ENCODE data around the gene FAM131A.

The FAM131A gene

GRCh38 chr3:184357248-184358123 is 20.1 kb downstream of the FAM131A start:
- Mint-ChIP-seq H3K27me3 (no peaks in the 10 kb centered on the region), H3K9me3 (no peaks in the 10 kb centered on the region), H3K4me3 (no peak overlapping the region), H3K4me1 (peaks cover 9% of the 10 kb centered on the region), H3K36me3 (no peaks in the 10 kb centered on the region), H3K27ac (no peak overlapping the region)

- no peaks in the 10 kb centered on the region for H3K27me3 Mint-ChIP-seq
- H3K4me1 Mint-ChIP-seq, result peaks cover 9% of the 10 kb centered on the region
- no peak overlapping the region for H3K27ac Mint-ChIP-seq
- no peaks in the 10 kb centered on the region for H3K9me3 Mint-ChIP-seq
- no peak overlapping the region for H3K4me3 Mint-ChIP-seq
- H3K36me3 Mint-ChIP-seq, result peaks cover under 1% of the 10 kb centered on the region
These were observed 20.8 kb downstream of the FAM131A start for GRCh38 chr3:184358124-184358767.

GRCh38 chr3:184358921-184359350 is 21.5 kb downstream of the FAM131A start:
- H3K4me3 Mint-ChIP-seq, result no peak overlapping the region
- H3K36me3 Mint-ChIP-seq, result peaks cover 2% of the 10 kb centered on the region
- no peak overlapping the region for H3K27ac Mint-ChIP-seq
- peaks cover 9% of the 10 kb centered on the region for H3K4me1 Mint-ChIP-seq
- no peaks in the 10 kb centered on the region for H3K27me3 Mint-ChIP-seq
- H3K9me3 Mint-ChIP-seq, result no peaks in the 10 kb centered on the region

- H3K27ac Mint-ChIP-seq, result no peak overlapping the region
- H3K4me1 Mint-ChIP-seq, result peaks cover 14% of the 10 kb centered on the region
- peaks cover 2% of the 10 kb centered on the region for H3K36me3 Mint-ChIP-seq
- H3K9me3 Mint-ChIP-seq, result no peaks in the 10 kb centered on the region
- H3K4me3 Mint-ChIP-seq, result peak overlapping the region; percentile 69
- no peaks in the 10 kb centered on the region for H3K27me3 Mint-ChIP-seq
These were observed 22.2 kb downstream of the FAM131A start for GRCh38 chr3:184359610-184360009.

GRCh38 chr3:184360070-184360928 is 22.9 kb downstream of the FAM131A start:
- Mint-ChIP-seq H3K4me1 (peaks cover 21% of the 10 kb centered on the region), H3K27me3 (no peaks in the 10 kb centered on the region), H3K36me3 (peaks cover 5% of the 10 kb centered on the region), H3K4me3 (peak overlapping the region; percentile 89), H3K27ac (no peak overlapping the region), H3K9me3 (no peaks in the 10 kb centered on the region)

GRCh38 chr3:184360929-184361531 is 23.6 kb downstream of the FAM131A start:
- Mint-ChIP-seq H3K27me3 (no peaks in the 10 kb centered on the region), H3K9me3 (no peaks in the 10 kb centered on the region), H3K4me3 (peak overlapping the region; percentile 89), H3K27ac (peak overlapping the region; percentile 55), H3K36me3 (peaks cover 7% of the 10 kb centered on the region), H3K4me1 (peaks cover 23% of the 10 kb centered on the region)

- H3K27me3 Mint-ChIP-seq, result no peaks in the 10 kb centered on the region
- peak within 1 kb of the TSS; percentile 75 for H3K27ac Mint-ChIP-seq
- no peaks in the 10 kb centered on the region for H3K9me3 Mint-ChIP-seq
- peaks cover 26% of the 10 kb centered on the region for H3K4me1 Mint-ChIP-seq
- peaks cover 7% of the 10 kb centered on the region for H3K36me3 Mint-ChIP-seq
- H3K4me3 Mint-ChIP-seq, result peak within 1 kb of the TSS; percentile 98
These were observed 24.1 kb downstream of the FAM131A start, which contains the start of the genes CLCN2 and POLR2H for GRCh38 chr3:184361532-184361931. Gene CLCN2, minus strand, starts transcription at chr3:184361605. Its CDS starts 126 bp downstream, at chr3:184361479. Gene POLR2H, plus strand, starts transcription at chr3:184361710. Its CDS starts 1,783 bp downstream, at chr3:184363493.

GRCh38 chr3:184361932-184362667 is 24.7 kb downstream of the FAM131A start:
- peaks cover 7% of the 10 kb centered on the region for H3K36me3 Mint-ChIP-seq
- peaks cover 32% of the 10 kb centered on the region for H3K4me1 Mint-ChIP-seq
- H3K27me3 Mint-ChIP-seq, result no peaks in the 10 kb centered on the region
- H3K27ac Mint-ChIP-seq, result peak overlapping the region; percentile 75
- peak overlapping the region; percentile 98 for H3K4me3 Mint-ChIP-seq
- H3K9me3 Mint-ChIP-seq, result no peaks in the 10 kb centered on the region

- Mint-ChIP-seq H3K36me3 (peaks cover 9% of the 10 kb centered on the region), H3K9me3 (no peaks in the 10 kb centered on the region), H3K4me1 (peaks cover 34% of the 10 kb centered on the region), H3K27ac (peak overlapping the region; percentile 97), H3K4me3 (peak overlapping the region; percentile 98), H3K27me3 (no peaks in the 10 kb centered on the region)
These were observed 25.5 kb downstream of the FAM131A start for GRCh38 chr3:184362668-184363546.

GRCh38 chr3:184366619-184367289 is 29.4 kb downstream of the FAM131A start:
- Mint-ChIP-seq H3K9me3 (no peaks in the 10 kb centered on the region), H3K4me3 (no peak overlapping the region), H3K27me3 (no peaks in the 10 kb centered on the region), H3K27ac (no peak overlapping the region), H3K4me1 (peaks cover 28% of the 10 kb centered on the region), H3K36me3 (peaks cover 18% of the 10 kb centered on the region)

GRCh38 chr3:184368116-184368515 is 30.7 kb downstream of the FAM131A start:
- Mint-ChIP-seq H3K36me3 (peaks cover 18% of the 10 kb centered on the region), H3K4me3 (no peak overlapping the region), H3K27ac (peak overlapping the region; percentile 17), H3K4me1 (peaks cover 35% of the 10 kb centered on the region), H3K27me3 (no peaks in the 10 kb centered on the region), H3K9me3 (no peaks in the 10 kb centered on the region)

GRCh38 chr3:184368586-184369183 is 31.3 kb downstream of the FAM131A start:
- H3K9me3 Mint-ChIP-seq, result no peaks in the 10 kb centered on the region
- H3K4me3 Mint-ChIP-seq, result no peak overlapping the region
- H3K27ac Mint-ChIP-seq, result no peak overlapping the region
- peaks cover 35% of the 10 kb centered on the region for H3K4me1 Mint-ChIP-seq
- peaks cover 16% of the 10 kb centered on the region for H3K36me3 Mint-ChIP-seq
- H3K27me3 Mint-ChIP-seq, result no peaks in the 10 kb centered on the region

GRCh38 chr3:184371570-184372018 is 34.2 kb downstream of the FAM131A start:
- Mint-ChIP-seq H3K9me3 (no peaks in the 10 kb centered on the region), H3K4me1 (peaks cover 17% of the 10 kb centered on the region), H3K36me3 (peaks cover 11% of the 10 kb centered on the region), H3K27me3 (peaks cover under 1% of the 10 kb centered on the region), H3K4me3 (peak overlapping the region; percentile 49), H3K27ac (no peak overlapping the region)

All from activated naive CD4-positive, alpha-beta T cell treated with anti-CD3 and anti-CD28 coated beads, Interleukin-2, amount 50 U/mL, for 24 hours (primary cell).